HepG2 (cell line): ENCODE results near the gene ZCCHC18. TPM values are rescaled to one million over a fixed set of nuclear protein-coding genes. Genes with fewer than 3 reads are reported as not detected.

Experiments
- ATAC-seq: fragments of 200-7000 bp; cut with Tn5 transposase; 3 replicates; pipeline ENCODE4 v1.9.1; 2020; ENCODE audit warnings: mild to moderate bottlenecking, moderate library complexity
- BruUV-seq: library from RNA; stranded (reverse); fragments of 400-500 nt; replicated peaks from 2 replicates; lab custom pipeline; 2021; lab: Mats Ljungman, UMichigan
- CTCF ChIA-PET: fragments of 300-600 bp; formaldehyde crosslinking; extraction: SDS; loops from one replicate; lab custom pipeline; 2021; ENCODE audit warnings: low total read pairs, inconsistent platforms, low intra/inter-chr PET ratio; lab: Yijun Ruan, JAX
- POLR2A ChIA-PET: fragments of 350-600 bp; sonication (Branson Sonifier 250); formaldehyde crosslinking; loops from one replicate; lab custom pipeline; 2020; ENCODE audit warnings: antibody characterized with exemption, inconsistent platforms; lab: Yijun Ruan, JAX
- DNase-seq: peaks from one replicate; pipeline ENCODE4 v3.0.0-alpha.2; 2015; ENCODE audit warnings: low spot score
- FAIRE-seq: peaks from 3 replicates; lab custom pipeline; 2011; peaks lifted over from hg19 to GRCh38; lab: Jason Lieb, UNC
- H2AFZ ChIP-seq: one replicate; pipeline ENCODE4 v1.6.1; 2011; ENCODE audit warnings: low read length, inconsistent platforms
- H3K27ac ChIP-seq: fragments of 300-600 bp; 3 replicates; pipeline ENCODE4 v1.8.0; 2011; ENCODE audit warnings: mixed run types, mild to moderate bottlenecking, mixed read lengths, low read length, inconsistent platforms; ENCODE audit not compliant: insufficient read depth; ENCODE audit errors: extremely low read length
- H3K27me3 ChIP-seq, 2 experiments: fragments of 200-600 bp in 1 of 2; 2 replicates in 1 of 2; 3 replicates in 1 of 2; pipeline versions ENCODE4 v1.6.0 to v1.8.0; 2011; ENCODE audit warnings: low read length in 2 of 2, mild to moderate bottlenecking in 2 of 2, moderate library complexity in 2 of 2, inconsistent platforms in 1 of 2; ENCODE audit not compliant: insufficient read depth in 2 of 2, control insufficient read depth in 1 of 2
- H3K36me3 ChIP-seq, 2 experiments: fragments of 200-600 bp in 1 of 2; replicated peaks in 1 of 2; 2 replicates in 1 of 2; 3 replicates in 1 of 2; pipeline versions ENCODE4 v1.5.1 to v1.8.0; 2011; ENCODE audit warnings: low read length in 2 of 2, inconsistent platforms in 1 of 2; ENCODE audit not compliant: insufficient read depth in 2 of 2, control insufficient read depth in 1 of 2
- H3K4me1 ChIP-seq: 2 replicates; pipeline ENCODE4 v1.5.1; 2012; ENCODE audit warnings: low read length, inconsistent platforms; ENCODE audit not compliant: insufficient read depth
- H3K4me2 ChIP-seq: 2 replicates; pipeline ENCODE4 v1.6.0; 2011; ENCODE audit warnings: low read depth, low read length, inconsistent platforms
- H3K4me3 ChIP-seq, 3 experiments: fragments of 200-600 bp in 1 of 3; sonication (generic), shearing (Covaris generic) in 1 of 3; replicated peaks in 1 of 3; 2 replicates each; pipeline ENCODE4 v1.5.1; 2011 to 2016; ENCODE audit warnings: low read length in 3 of 3, inconsistent platforms in 2 of 3, low read depth in 2 of 3, mild to moderate bottlenecking in 2 of 3, control low read depth in 1 of 3, mixed read lengths in 1 of 3; ENCODE audit not compliant: insufficient read depth in 1 of 3
- H3K79me2 ChIP-seq: one replicate; pipeline ENCODE4 v1.6.1; 2011; ENCODE audit warnings: low read length, inconsistent platforms; ENCODE audit not compliant: insufficient read depth
- H3K9ac ChIP-seq: 2 replicates; pipeline ENCODE4 v1.6.0; 2011; ENCODE audit warnings: mild to moderate bottlenecking, low read depth, low read length, inconsistent platforms; ENCODE audit not compliant: insufficient read depth
- H3K9me3 ChIP-seq: 2 replicates; pipeline ENCODE4 v1.5.1; 2012; ENCODE audit warnings: mild to moderate bottlenecking, low read length
- H4K20me1 ChIP-seq: 2 replicates; pipeline ENCODE4 v1.6.0; 2011; ENCODE audit warnings: inconsistent platforms, mild to moderate bottlenecking, low read length, moderate library complexity; ENCODE audit not compliant: insufficient read depth
- KAT8 ChIP-seq: IDR thresholded peaks from 2 replicates; pipeline ENCODE4 v1.6.1; 2016; ENCODE audit warnings: missing genetic modification reagents, missing compliant biosample characterization
- RAD21 ChIP-seq: fragments of 450-650 bp; formaldehyde crosslinking; IDR thresholded peaks from 2 replicates; pipeline ENCODE4 v1.5.0; 2020; ENCODE audit warnings: mild to moderate bottlenecking
- SMC3 ChIP-seq: IDR thresholded peaks from 2 replicates; pipeline ENCODE4 v1.6.1; 2011; ENCODE audit warnings: low read length, improper control_type of control experiment
- STAG1 ChIP-seq: sonication (generic); formaldehyde crosslinking; IDR thresholded peaks from 2 replicates; pipeline ENCODE4 v1.4.0; 2020; ENCODE audit warnings: missing genetic modification reagents
- TEAD3 ChIP-seq: optimal IDR thresholded peaks from 2 replicates; pipeline ENCODE3; 2016; ENCODE audit warnings: borderline replicate concordance
- TP53 ChIP-seq: sonication (generic); formaldehyde crosslinking; conservative IDR thresholded peaks from 2 replicates; pipeline ENCODE4 v1.4.0; 2020; ENCODE audit warnings: missing genetic modification reagents
- ZNF574 ChIP-seq: sonication (generic); formaldehyde crosslinking; IDR thresholded peaks from 2 replicates; pipeline ENCODE4 v1.4.0; 2020; ENCODE audit warnings: missing genetic modification reagents
- WGBS: methylation state at CpG from one replicate; pipeline ENCODE4 v1.1.6; 2017; ENCODE audit warnings: low lambda C conversion rate; 5-methylcytosine and 5-hydroxymethylcytosine counted together
- in situ Hi-C: cut with HindIII; loops from 2 replicates; pipeline ENCODE4 v1.10.0; 2017; ENCODE audit warnings: low pct_unique_long_range_greater_than_20kb; ENCODE audit not compliant: extremely low pct_ligation_motif_present
- intact Hi-C: fragments of 100-400 bp; cut with micrococcal nuclease; formaldehyde crosslinking; loops from one replicate; pipeline ENCODE4 v1.10.0; 2022; ENCODE audit not compliant: unreplicated experiment
- polyA plus RNA-seq, 8 experiments: library from polyadenylated mRNA; depleted of rRNA in 3 of 8; stranded (reverse) in 7 of 8; unstranded in 1 of 8; fragments of >200 nt; fragmentation: Illumina TruSeq in 4 of 8; extraction: Trizol in 4 of 8; gene quantifications; 2 replicates each; pipeline versions ENCODE4 v1.2.1 to v1.2.3, GENCODE V29; 2011 to 2016; ENCODE audit warnings: low read depth in 4 of 8, missing spikeins in 1 of 8, mixed read lengths in 1 of 8; ENCODE audit not compliant: insufficient read depth in 1 of 8
- total RNA-seq, 5 experiments: library from RNA; depleted of rRNA; stranded (reverse); fragments of >200 nt; fragmentation: Illumina TruSeq; extraction: Trizol; gene quantifications; 2 replicates each; pipeline ENCODE4 v1.2.3, GENCODE V29; 2016; ENCODE audit warnings: low read depth in 1 of 5
- TF ChIP-seq, protein P1 (sequence below): sonication (generic); formaldehyde crosslinking; IDR thresholded peaks from 2 replicates; pipeline ENCODE4 v1.5.0; 2020; ENCODE audit warnings: mild to moderate bottlenecking, missing genetic modification reagents, moderate library complexity

Gene ZCCHC18
- total and polyA plus RNA-seq, 2 of the 13 experiments (the other 11 are each of a cell fraction or from before 2014, with no cell fraction given) = 0.18 to 0.33 TPM

DNA sequence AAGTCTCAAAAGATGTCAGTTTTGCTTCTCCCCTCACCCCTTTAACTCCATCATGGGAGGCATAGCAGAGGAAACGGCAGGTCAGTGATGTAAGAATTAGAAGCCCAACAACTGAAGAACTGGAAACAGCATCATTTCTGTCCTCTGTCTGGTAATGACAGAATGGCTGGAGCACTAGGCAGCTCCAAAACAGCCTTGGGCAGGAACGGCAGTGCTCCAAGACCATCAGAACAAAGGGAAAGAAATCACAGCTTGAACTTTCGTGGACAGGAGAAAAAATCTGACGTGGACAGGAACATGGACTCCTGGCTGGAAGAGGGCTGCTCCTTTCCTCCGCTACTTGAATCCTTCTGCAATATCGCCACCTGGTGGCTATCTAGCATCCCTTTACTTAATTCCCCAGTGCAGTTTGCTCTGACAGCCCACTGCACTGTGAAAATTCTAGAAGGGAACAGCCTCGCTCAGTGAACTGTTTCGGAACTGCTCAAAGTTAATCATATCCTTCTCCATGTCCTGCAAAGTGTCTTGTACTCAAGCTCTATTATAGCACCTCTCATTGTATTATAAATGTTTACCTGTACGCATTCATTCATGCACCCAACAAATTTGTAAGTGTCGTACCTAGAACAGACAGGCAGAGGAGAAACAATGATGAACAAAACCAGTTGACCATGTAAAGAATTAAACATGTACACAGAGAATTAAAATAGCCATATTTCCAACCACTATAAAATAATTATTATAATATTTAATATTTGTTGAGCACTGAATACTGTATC is 24.1 kb downstream of the ZCCHC18 start:
- peak; percentile 46; the same call in 1 of the 2 replicates for TF ChIP-seq ZNF574 (CRISPR knock-in tag)
- TF ChIP-seq, protein P1, sequence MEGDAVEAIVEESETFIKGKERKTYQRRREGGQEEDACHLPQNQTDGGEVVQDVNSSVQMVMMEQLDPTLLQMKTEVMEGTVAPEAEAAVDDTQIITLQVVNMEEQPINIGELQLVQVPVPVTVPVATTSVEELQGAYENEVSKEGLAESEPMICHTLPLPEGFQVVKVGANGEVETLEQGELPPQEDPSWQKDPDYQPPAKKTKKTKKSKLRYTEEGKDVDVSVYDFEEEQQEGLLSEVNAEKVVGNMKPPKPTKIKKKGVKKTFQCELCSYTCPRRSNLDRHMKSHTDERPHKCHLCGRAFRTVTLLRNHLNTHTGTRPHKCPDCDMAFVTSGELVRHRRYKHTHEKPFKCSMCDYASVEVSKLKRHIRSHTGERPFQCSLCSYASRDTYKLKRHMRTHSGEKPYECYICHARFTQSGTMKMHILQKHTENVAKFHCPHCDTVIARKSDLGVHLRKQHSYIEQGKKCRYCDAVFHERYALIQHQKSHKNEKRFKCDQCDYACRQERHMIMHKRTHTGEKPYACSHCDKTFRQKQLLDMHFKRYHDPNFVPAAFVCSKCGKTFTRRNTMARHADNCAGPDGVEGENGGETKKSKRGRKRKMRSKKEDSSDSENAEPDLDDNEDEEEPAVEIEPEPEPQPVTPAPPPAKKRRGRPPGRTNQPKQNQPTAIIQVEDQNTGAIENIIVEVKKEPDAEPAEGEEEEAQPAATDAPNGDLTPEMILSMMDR = peak; percentile 74
- TF ChIP-seq KAT8 (CRISPR knock-in tag) = 0 out of 2 replicates have a peak, but pooled peaks have one; percentile 25
- no peak for TF ChIP-seq TP53 (CRISPR knock-in tag)
- peak; percentile 51 for TF ChIP-seq STAG1 (CRISPR knock-in tag)
- TF ChIP-seq TEAD3 (CRISPR knock-in tag) = no peak
- TF ChIP-seq RAD21 (CRISPR knock-in tag) = 0 out of 2 replicates have a peak, but pooled peaks have one; percentile 26
- peak; percentile 54 for TF ChIP-seq SMC3
- ChIA-PET CTCF (interaction anchor here (1.1 kb wide), 1 partner anchor 38 kb away, joined by 4 read pairs; no protein-coding TSS in a partner anchor), POLR2A (no interaction called here)
- no peaks in the 10 kb centered on the region for H4K20me1 ChIP-seq
- H2AFZ ChIP-seq = no peak overlapping the region
- no peaks in the 10 kb centered on the region for H3K4me1 ChIP-seq
- H3K27me3 ChIP-seq = no peaks in the 10 kb centered on the region
- FAIRE-seq = peak; percentile 92
- H3K36me3 ChIP-seq = no peaks in the 10 kb centered on the region
- ATAC-seq = peak; percentile 93
- peak overlapping the region; percentile 26 to 57 (median 41); a peak in 5 of 6 replicates for H3K4me3 ChIP-seq
- H3K27ac ChIP-seq = no peak overlapping the region
- WGBS = 31% methylated on average over 7 of the region's 10 CpGs
- peak overlapping the region; percentile 72 for H3K4me2 ChIP-seq
- intact Hi-C loops = loop anchor here (1.0 kb wide), 1 partner anchor 38 kb away; no protein-coding TSS in a partner anchor
- peak; percentile 70 for DNase-seq
- in situ Hi-C loops = no loop called here
- H3K9ac ChIP-seq = no peak overlapping the region
- H3K9me3 ChIP-seq = no peaks in the 10 kb centered on the region
- no TSS peak for BruUV-seq
- H3K79me2 ChIP-seq = no peaks in the 10 kb centered on the region
